Hematopoietic multipotent progenitor cell treated with erythropoietin and hydrocortisone succinate and interleukin-3 and kit ligand, for 8 days (in vitro differentiated cells): Measurements from ENCODE around the gene PSMD8.
"Not testable (repeated sequence)": the region's sequence is repeated elsewhere in the genome, so short reads cannot be mapped to it uniquely, and the experiment has no call there.

ENCODE experiments used
- DNase-seq: peaks from one replicate; pipeline ENCODE4 v3.0.0-alpha.2; 2015

Gene PSMD8

DNA sequence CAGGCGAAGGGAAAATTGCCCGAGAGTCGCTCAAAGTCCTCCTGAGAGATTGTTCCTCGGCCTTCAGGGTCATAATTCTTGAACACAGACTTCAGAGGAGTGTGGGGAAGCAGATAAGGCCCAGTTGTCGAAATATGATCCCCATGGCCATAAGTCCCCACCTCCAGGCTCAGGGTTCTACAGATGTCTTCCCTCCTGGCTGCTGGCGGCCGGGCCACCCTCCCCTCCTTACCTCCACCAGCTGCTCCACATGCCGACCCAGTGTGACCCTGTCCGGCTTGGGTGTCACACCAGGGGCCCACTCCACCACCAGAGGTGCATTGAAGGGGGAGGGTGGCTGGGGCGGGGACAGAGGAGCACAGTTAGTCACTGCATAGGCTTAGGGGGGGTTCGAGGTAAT is 38.6 kb downstream of the PSMD8 start:
- DNase-seq = no peak

DNA sequence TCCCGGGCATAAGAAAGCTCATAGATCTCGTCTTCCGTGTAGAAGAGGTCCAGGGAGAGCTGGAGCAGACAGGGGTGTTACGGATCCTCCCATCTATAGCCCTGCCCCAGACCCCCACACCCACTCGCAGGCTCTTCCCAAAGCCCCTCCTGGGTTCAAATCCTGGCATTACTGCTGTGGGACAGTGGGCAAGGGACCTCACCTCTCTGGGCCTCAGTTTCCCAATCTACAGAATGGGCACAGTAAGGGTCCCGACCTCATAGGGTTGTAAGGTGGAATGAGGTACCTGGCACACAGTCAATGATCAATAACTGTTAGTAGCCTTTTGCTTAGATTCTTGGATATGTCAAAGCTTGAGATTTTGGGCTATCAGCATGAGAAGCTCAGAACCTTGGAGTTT is 39.0 kb downstream of the PSMD8 start:
- no peak for DNase-seq

DNA sequence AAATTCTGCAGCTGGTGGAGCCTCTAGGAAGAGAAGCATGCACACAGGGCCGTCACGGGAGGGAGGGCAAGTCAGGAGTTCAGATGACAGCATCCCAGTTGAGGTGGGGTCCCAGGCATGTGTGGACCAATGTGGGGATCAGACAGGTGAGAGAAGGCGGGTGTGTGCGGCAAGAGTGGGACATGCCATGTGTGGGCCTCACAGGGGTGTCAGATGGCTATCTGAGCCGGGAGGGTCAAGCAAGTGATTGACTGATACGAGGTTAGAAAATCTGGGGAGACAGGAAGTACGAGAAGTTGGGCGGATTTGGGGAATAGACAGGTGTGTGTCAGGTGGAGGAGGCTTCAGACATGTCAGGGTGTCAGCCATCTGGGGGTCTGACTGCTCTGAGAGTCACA is 42.8 kb downstream of the PSMD8 start:
- DNase-seq = no peak

DNA sequence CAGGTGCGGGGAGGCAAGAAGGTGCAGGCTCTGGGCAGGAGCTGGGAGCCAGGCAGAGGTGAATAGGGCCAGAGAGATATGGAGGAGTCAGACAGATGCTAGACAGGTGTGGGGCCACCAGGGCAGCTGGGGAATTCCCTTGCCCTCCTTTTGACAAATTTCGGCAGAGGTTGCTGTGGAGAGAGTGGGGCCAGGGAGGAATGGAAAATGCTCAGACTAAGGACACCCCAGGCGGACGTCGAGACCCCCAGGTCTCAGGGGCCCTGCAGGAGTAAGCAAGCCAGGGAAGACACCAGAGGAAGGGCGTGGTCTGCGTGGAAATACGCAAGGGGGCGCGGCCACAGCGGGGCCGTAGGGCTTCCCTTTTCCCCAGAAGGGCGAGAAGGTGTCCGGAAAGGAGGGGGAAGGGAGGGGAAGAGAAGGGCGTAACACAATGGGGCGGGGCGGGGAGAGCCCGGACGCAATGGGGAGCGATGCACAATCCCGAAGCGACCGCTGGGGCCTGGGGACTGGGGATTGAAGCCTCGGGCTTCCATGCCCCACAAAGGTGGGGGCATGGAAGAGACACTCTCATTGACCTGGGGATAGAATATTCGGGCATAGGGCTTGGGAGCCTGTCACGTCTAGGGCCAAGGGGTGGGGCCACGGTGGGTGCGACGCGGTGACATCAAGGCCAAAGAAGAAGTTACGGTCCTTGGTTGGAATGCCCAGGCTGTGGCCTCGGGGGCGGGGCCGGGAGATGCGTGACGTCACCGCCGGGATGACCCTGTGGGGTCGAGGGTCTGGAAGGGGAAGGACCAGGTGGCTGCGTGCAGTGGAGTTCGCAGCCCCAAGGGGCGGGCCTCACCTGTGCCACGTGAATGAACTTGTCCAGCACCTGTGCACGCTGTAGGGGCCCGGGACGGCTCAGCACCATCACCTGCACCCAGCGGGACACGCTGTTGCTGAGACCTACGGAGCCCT is 43.5 kb downstream of the PSMD8 start:
- peak; percentile 55 for DNase-seq

DNA sequence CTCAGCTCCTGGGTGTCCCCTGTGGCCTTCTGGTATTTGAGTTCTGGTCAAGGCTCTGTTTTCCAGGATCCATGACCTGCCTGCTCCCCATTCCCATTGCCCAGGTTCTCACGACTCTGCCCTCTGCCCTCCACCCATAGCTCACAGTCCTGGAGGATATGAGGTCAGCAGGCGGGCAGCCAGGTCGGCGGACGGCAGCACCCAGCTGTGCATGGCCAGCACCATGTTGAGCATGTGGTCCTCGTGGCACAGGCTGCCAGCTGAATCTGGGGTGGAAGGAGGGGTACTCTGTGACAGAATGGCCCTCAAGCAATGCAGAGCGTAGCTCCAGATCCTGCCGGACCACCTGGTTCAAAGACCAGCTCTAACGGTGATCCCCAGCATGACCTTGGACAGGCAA is 46.6 kb downstream of the PSMD8 start:
- DNase-seq = no peak

DNA sequence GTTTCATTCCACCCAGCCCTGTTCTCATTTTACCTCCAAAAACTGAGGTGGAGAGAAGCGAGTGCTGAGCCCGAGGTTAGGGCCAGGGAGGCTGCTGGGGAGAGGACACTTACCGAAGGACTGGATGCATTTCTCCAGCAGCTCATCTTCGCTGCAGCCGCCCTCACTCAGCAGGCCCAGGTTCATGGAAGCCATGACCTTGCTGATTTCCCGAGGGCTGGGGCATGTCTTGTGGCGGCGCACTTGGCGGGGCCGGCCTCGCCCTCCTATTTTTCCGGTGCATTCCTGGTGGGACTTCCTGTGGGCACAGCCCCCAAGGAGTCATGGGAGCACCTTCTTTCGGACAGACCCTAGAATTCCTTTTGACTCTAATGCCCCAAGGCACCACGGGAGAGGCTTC is 47.5 kb downstream of the PSMD8 start:
- DNase-seq = no peak

DNA sequence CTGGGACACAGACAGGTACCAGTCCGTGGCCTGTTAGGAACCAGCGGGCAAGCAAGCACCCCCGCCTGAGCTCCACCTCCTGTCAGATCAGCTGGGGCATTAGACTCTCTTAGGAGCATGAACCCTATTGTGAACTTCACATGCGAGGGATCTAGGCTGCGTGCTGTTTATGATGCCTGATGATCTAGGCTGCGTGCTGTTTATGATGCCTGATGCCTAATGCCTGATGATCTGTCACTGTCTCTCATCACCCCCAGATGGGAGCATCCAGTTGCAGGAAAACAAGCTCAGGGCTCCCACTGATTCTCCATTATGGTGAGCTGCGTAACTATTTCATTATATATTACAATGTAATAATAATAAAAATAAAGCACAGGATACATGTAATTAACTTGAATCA is 48.1 kb downstream of the PSMD8 start:
- DNase-seq = no peak

DNA sequence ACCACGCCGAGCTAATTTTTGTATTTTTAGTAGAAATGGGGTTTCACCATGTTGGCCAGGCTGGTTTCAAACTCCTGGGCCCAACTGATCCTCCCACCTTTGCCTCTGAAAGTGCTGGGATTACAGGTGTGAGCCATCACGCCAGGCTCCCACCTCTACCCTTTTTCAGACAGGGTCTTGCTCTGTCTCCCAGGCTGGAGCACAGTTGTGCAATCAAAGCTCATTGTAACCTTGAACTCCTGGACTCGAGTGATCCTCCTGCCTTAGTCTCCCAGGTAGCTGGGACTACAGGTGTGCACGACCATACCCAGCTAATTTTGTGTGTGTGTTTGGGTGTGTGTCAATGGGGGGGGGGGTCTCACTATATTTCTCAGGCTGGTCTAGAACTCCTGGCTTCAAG is 49.9 kb downstream of the PSMD8 start:
- no peak for DNase-seq

DNA sequence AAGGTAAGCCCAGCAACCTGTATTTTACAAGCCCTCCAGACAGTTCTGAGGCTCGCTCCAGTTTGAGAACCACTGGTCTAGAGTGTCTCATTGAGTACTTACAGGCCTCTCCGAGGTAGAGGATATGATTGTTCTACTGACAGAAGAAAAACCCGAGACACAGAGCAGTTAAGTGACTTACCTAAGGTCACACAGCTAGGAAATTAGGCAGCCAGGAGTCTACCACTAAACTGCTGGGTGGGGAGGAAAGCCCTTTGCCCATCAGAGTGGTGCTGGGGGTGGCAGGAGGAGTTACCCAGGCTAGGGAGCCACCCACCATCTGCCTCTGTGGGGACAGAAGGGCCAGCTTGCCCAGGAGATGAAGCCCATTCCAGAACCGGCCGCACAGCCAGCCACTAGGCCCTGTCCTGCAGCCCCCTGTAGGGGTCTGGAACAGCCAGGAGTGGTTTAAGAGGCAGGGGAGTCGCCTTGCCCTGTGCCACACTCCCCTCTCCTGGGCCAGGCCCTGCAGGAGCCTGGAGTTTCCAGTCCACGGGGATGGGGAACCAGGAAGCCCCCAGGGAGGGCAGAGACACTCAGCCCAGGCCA is 50.9 kb downstream of the PSMD8 start:
- no peak for DNase-seq

DNA sequence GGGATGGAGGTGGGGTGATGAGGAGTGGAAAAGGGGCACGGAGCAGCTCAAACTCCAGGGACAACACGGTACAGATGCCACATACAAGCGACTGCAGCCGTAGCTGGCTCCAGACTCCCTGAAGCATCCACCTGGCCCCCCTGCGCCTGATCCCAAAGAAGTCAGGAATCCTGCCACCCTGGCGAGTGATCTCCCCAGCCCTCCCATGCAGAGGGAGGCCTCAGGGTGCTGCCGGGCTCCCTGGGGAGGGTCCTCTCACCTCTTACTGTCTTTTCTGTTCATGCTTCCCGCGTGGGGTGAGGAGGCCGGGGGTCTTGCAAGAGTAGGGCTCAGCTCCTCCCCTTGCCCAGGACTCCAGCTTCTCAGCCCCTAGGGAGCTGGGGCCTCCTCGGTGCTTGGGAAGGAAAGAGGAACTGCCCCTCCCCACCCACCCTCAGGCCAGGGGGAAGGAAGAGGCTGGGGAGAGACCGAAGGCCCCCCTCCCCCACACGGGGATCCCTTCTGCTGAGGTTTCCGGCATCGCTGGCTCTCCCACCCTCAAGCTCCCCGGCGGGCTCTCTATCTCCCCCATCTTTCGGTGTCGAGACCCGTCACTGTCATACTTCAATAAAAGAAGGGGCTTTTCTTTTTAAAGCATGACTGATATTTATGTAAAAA is 51.6 kb downstream of the PSMD8 start, which contains the start of gene RASGRP4:
RASGRP4 (minus strand) TSS at position 410 of the 657 bp plus-strand sequence; CDS start at position 282, 128 bp downstream.
- DNase-seq = peak; percentile 8

DNA sequence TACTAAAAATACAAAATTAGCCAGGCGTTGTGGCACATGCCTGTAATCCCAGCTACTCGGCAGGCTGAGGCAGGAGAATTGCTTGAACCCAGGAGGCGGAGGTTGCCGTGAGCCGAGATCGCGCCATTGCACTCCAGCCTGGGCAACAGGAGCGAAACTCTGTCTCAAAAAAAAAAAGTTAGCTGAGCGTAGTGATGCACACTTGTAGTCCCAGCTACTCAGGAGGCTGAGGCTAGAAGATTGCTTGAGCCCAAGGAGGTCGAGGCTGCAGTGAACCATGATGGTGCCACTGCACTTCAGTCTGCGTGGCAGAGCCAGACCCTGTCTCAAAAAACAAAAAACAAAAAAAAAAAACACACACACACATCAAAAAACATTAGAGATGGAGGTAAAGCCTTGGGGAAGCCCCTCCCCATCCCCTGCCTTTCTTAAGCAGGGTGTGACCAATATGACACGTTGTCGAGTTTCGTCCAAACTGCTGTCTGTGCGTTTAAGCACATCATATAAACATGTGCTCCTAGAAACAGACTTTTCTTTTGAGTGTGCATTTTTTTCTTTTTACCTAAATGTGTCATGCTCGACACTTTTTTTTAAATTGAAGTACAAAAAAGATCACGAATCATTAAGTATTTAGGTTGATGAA is 52.8 kb downstream of the PSMD8 start:
- not testable (repeated sequence) for DNase-seq

DNA sequence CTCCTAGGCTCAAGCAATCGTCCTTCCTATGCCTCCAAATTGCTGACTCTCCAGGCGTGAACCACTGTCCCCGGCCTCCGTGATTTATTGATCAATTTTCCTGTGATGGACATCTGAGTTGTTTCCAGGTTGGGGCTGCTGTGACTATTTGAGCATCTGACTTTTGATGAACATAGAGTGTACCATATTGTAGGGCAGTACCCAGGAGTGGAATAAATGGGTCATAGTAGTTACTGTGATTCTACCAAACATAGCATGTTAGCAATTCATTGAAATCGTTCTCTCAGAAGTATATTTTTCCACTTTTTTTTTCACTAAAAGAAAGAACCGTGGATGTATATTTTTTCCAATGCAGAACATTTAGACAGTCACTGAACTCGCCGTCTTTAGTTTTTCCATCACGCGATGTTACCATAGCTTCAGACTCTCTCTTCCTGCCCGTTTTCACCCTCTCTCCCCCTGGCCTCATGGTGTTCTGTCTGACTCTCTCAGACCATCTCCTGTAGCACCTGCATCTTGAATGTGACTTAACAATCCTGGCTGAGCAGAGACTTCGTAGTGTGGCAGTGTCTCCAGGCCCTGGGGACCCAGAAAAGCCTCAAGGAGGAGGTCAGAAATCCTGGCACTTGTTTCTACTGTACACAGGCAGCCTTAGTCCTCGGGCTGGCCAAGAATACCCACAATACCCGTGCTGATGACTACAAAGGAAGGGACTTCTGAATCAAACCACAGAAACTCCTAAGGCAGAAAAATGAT is 54.9 kb downstream of the PSMD8 start:
- no peak for DNase-seq

DNA sequence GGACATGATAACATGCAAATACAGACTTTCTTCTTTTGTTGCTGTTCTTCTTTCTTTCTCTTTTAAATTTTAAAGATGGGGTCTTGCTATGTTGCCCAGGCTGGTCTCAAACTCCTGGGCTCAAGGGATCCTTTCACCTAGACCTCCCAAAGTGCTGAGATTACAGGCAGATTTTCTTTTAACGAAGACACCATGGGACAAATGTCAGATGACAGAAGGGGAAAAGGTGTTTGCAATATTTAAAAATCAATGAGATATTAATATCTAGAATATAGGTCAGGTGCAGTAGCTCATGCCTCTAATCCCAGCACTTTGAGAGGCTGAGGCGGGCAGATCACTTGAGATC is 55.4 kb downstream of the PSMD8 start:
- DNase-seq = no peak

DNA sequence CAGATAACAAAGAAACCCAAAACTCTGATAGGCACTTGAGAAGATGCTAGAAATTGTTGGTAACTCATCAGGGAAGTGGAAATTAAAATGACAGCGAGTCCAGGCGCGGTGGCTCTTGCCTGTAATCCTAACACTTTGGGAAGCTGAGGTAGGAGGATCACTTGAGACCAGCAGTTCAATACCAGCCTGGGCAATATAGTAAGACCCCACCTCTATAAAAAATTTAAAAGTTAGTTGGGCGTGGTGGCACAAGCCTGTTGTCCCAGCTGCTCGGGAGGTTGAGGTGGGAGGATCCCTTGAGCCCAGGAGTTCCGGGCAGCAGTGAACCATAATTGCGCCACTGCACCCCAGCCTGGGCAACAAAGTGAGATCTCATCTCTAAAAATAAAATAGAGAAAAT is 56.6 kb downstream of the PSMD8 start:
- DNase-seq = no peak

DNA sequence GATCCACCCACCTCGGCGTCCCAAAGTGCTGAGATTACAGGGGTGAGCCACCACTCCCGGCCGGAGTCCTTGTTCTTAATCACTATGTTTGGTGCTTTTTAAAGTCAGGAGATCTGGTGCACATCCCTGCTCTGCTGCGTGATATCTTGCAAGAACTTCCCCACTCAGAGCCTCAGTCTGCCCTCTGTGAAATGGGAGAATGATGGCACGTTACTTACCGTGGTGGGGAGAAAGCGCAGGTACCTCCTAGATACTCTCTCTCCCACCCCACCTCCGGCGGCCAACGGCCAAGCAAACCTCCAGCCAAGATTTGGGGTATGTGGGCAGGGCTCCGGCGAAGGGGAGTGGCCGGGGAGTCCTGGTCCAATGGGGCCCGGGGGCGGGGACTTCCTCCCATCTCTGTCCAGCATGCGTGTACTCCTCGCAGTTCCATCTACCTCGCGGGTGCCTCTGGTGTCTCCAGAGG is 58.9 kb downstream of the PSMD8 start, which contains the start of gene RYR1:
RYR1 (plus strand) TSS at position 424 of the 466 bp plus-strand sequence. CDS start 139 bp downstream, outside the sequence.
- peak; percentile 51 for DNase-seq
